GM23338 (cell line): ENCODE measurements around the gene PALM. TPM values are rescaled to one million over a fixed set of nuclear protein-coding genes. Genes with fewer than 3 reads are reported as not detected.

Experiments used
- ATAC-seq: fragments of 200-7000 bp; cut with Tn5 transposase; 3 replicates; pipeline ENCODE4 v1.9.1; 2020
- DNase-seq: peaks from one replicate; pipeline ENCODE4 v3.0.0-alpha.2; 2015; ENCODE audit warnings: low spot score
- H2AFZ ChIP-seq: fragments of 200-600 bp; sonication (generic); 2 replicates; pipeline ENCODE4 v1.8.0; 2016; ENCODE audit warnings: antibody characterized with exemption, mild to moderate bottlenecking, moderate library complexity
- H3F3A ChIP-seq: fragments of 200-600 bp; sonication (generic); replicated peaks from 2 replicates; pipeline ENCODE4 v1.8.0; 2017; ENCODE audit warnings: antibody characterized with exemption, mixed run types, low read depth
- H3K27ac ChIP-seq: fragments of 200-600 bp; sonication (generic); 2 replicates; pipeline ENCODE4 v1.6.1; 2016; ENCODE audit warnings: low read depth
- H3K27me3 ChIP-seq: fragments of 200-600 bp; sonication (generic); 2 replicates; pipeline ENCODE4 v1.8.0; 2016; ENCODE audit warnings: mild to moderate bottlenecking, mixed run types, moderate library complexity; ENCODE audit not compliant: insufficient read depth
- H3K36me3 ChIP-seq: fragments of 200-600 bp; sonication (generic); 2 replicates; pipeline ENCODE4 v1.8.0; 2016; ENCODE audit warnings: mild to moderate bottlenecking; ENCODE audit not compliant: insufficient read depth
- H3K4me1 ChIP-seq: fragments of 200-600 bp; sonication (generic); 2 replicates; pipeline ENCODE4 v1.8.0; 2016; ENCODE audit warnings: mild to moderate bottlenecking, moderate library complexity; ENCODE audit not compliant: insufficient read depth
- H3K4me2 ChIP-seq: fragments of 200-600 bp; sonication (generic); 2 replicates; pipeline ENCODE4 v1.7.1; 2017; ENCODE audit warnings: mixed run types
- H3K4me3 ChIP-seq: fragments of 200-600 bp; sonication (generic); 2 replicates; pipeline ENCODE4 v1.6.1; 2016; ENCODE audit warnings: mixed run types
- H3K79me2 ChIP-seq: fragments of 200-600 bp; sonication (generic); replicated peaks from 2 replicates; pipeline ENCODE4 v1.8.0; 2017; ENCODE audit warnings: mild to moderate bottlenecking; ENCODE audit not compliant: insufficient read depth
- H3K9me2 ChIP-seq: fragments of 200-600 bp; sonication (generic); 2 replicates; pipeline ENCODE4 v1.8.0; 2017; ENCODE audit not compliant: insufficient read depth
- H4K20me1 ChIP-seq: fragments of 200-600 bp; sonication (generic); replicated peaks from 2 replicates; pipeline ENCODE4 v1.8.0; 2017; ENCODE audit warnings: mild to moderate bottlenecking; ENCODE audit not compliant: insufficient read depth
- H3K27ac Mint-ChIP-seq: 2 replicates; pipeline ENCODE4 v1.8.0; 2020; ENCODE audit warnings: inconsistent platforms, mild to moderate bottlenecking, moderate library complexity, mixed read lengths
- H3K27me3 Mint-ChIP-seq: 3 replicates; pipeline ENCODE4 v1.8.0; 2022; ENCODE audit warnings: low read depth, mild to moderate bottlenecking, moderate library complexity, mixed read lengths, inconsistent platforms; ENCODE audit not compliant: insufficient read depth, poor library complexity
- H3K36me3 Mint-ChIP-seq: 3 replicates; pipeline ENCODE4 v1.8.0; 2021; ENCODE audit warnings: low read depth, mild to moderate bottlenecking, inconsistent platforms, moderate library complexity, mixed read lengths
- H3K4me1 Mint-ChIP-seq: 3 replicates; pipeline ENCODE4 v1.8.0; 2020; ENCODE audit warnings: mild to moderate bottlenecking, inconsistent platforms, mixed read lengths
- H3K4me3 Mint-ChIP-seq: 3 replicates; pipeline ENCODE4 v1.8.0; 2021; ENCODE audit warnings: moderate library complexity, mild to moderate bottlenecking, inconsistent platforms, mixed read lengths
- H3K9me3 Mint-ChIP-seq: 3 replicates; pipeline ENCODE4 v1.8.0; 2020; ENCODE audit warnings: moderate library complexity, mild to moderate bottlenecking, inconsistent platforms, mixed read lengths
- CREB1 ChIP-seq: fragments of 250-450 bp; sonication (Bioruptor Pico); IDR thresholded peaks from 2 replicates; pipeline ENCODE4 v1.5.0; 2020; ENCODE audit warnings: low read depth, mild to moderate bottlenecking, moderate library complexity
- CTCF ChIP-seq, 2 experiments: fragments of 200-600 bp in 1 of 2; sonication (generic) in 1 of 2; conservative IDR thresholded peaks; 2 replicates each; pipeline versions ENCODE4 v1.5.1 to v1.6.1; 2016 to 2017; ENCODE audit warnings: antibody characterized with exemption in 2 of 2, low read depth in 2 of 2, mild to moderate bottlenecking in 2 of 2, moderate library complexity in 1 of 2
- ETS1 ChIP-seq: IDR thresholded peaks from 2 replicates; pipeline ENCODE4 v1.6.1; 2016; ENCODE audit warnings: antibody characterized with exemption
- EZH2 ChIP-seq: fragments of 200-600 bp; sonication (generic); IDR thresholded peaks from one replicate; pipeline ENCODE4 v1.8.0; 2017; ENCODE audit warnings: antibody characterized with exemption, mild to moderate bottlenecking, low read depth; ENCODE audit not compliant: unreplicated experiment
- EZH2phosphoT487 ChIP-seq: fragments of 200-600 bp; sonication (generic); IDR thresholded peaks from one replicate; pipeline ENCODE4 v1.8.1; 2018; ENCODE audit warnings: antibody characterized with exemption; ENCODE audit not compliant: unreplicated experiment
- JUNB ChIP-seq: IDR thresholded peaks from one replicate; pipeline ENCODE4 v1.6.1; 2016; ENCODE audit warnings: antibody characterized with exemption; ENCODE audit not compliant: unreplicated experiment
- NANOG ChIP-seq: IDR thresholded peaks from 2 replicates; pipeline ENCODE4 v1.6.1; 2016; ENCODE audit warnings: antibody characterized with exemption, borderline replicate concordance
- POLR2AphosphoS5 ChIP-seq: IDR thresholded peaks from 2 replicates; pipeline ENCODE4 v1.6.1; 2016; ENCODE audit warnings: antibody characterized with exemption, low read depth
- REST ChIP-seq: IDR thresholded peaks from one replicate; pipeline ENCODE4 v1.6.1; 2018; ENCODE audit warnings: antibody characterized with exemption; ENCODE audit not compliant: unreplicated experiment
- STAT1 ChIP-seq: IDR thresholded peaks from one replicate; pipeline ENCODE4 v1.6.1; 2016; ENCODE audit warnings: antibody characterized with exemption; ENCODE audit not compliant: unreplicated experiment
- ZNF114 ChIP-seq: fragments of 250-450 bp; sonication (Bioruptor Pico); IDR thresholded peaks from 2 replicates; pipeline ENCODE4 v1.5.0; 2020; ENCODE audit warnings: mild to moderate bottlenecking, moderate library complexity
- ZNF331 ChIP-seq: fragments of 250-450 bp; sonication (Bioruptor Pico); IDR thresholded peaks from 2 replicates; pipeline ENCODE4 v1.5.0; 2020; ENCODE audit warnings: low read depth, mild to moderate bottlenecking, moderate library complexity
- ZNF462 ChIP-seq: fragments of 250-450 bp; sonication (Bioruptor Pico); IDR thresholded peaks from 2 replicates; pipeline ENCODE4 v1.5.0; 2020; ENCODE audit warnings: mild to moderate bottlenecking, moderate library complexity
- polyA plus RNA-seq: library from polyadenylated mRNA; unstranded; fragments of >200 nt; fragmentation: Nextera tagmentation; extraction: Ambion mirVana; gene quantifications from 2 replicates; pipeline ENCODE4 v1.2.1, GENCODE V29; 2016
- total RNA-seq: library from RNA; depleted of rRNA; stranded (reverse); fragments of >200 nt; shearing (Covaris generic); gene quantifications from 2 replicates; pipeline ENCODE4 v1.2.3, GENCODE V29; 2014

PALM gene
- total and polyA plus RNA-seq, 2 experiments from 2014 or later = 3.8 to 26.1 TPM

- no peak for DNase-seq
- Histone ChIP-seq H3K27ac (no peak overlapping the region), H3K4me1 (no peaks in the 10 kb centered on the region), H4K20me1 (no peaks in the 10 kb centered on the region), H3K4me3 (no peak overlapping the region), H3K9me2 (no peaks in the 10 kb centered on the region), H3K27me3 (no peaks in the 10 kb centered on the region), H3K36me3 (no peaks in the 10 kb centered on the region), H3K79me2 (no peaks in the 10 kb centered on the region), H2AFZ (no peak overlapping the region), H3K4me2 (no peak overlapping the region), H3F3A (no peaks in the 10 kb centered on the region)
- Mint-ChIP-seq H3K4me3 (no peak overlapping the region), H3K36me3 (peaks cover 4% of the 10 kb centered on the region; the same call in 2 of the 3 replicates), H3K27me3 (peaks cover 9% of the 10 kb centered on the region), H3K27ac (no peak overlapping the region), H3K9me3 (peaks cover 13% of the 10 kb centered on the region), H3K4me1 (no peaks in the 10 kb centered on the region)
- TF ChIP-seq ETS1 (no peak), EZH2 (no peak), REST (no peak), ZNF462 (CRISPR knock-in tag) (no peak), JUNB (no peak), ZNF114 (CRISPR knock-in tag) (no peak), NANOG (no peak), STAT1 (no peak), EZH2phosphoT487 (no peak), CREB1 (CRISPR knock-in tag) (no peak), ZNF331 (no peak), CTCF (conservative IDR thresholded peaks at IDR 0.05; ENCODE audit: low read depth in 2 of 2) (no peak), POLR2AphosphoS5 (no peak)
- no peak for ATAC-seq
Measured at GRCh38 chr19:763869-764268, 55.1 kb downstream of the PALM start.
